Heart left ventricle (tissue), 13 donors: ENCODE results near the gene MINDY3.

Source experiments
- POLR2A ChIP-seq, 2 donors: fragments of 450-650 bp; IDR thresholded peaks; one replicate each; pipeline ENCODE4 v1.6.1; 2017; ENCODE audit warnings: antibody characterized with exemption in 2 of 2, mild to moderate bottlenecking in 2 of 2, moderate library complexity in 2 of 2
- TF ChIP-seq, protein P1 (sequence below), 12 donors: fragments of 200-600 bp; sonication (generic) in 4 of 12; IDR thresholded peaks; one replicate each; pipeline versions ENCODE4 v1.5.0 to v1.8.0; 2018 to 2022; ENCODE audit warnings: antibody characterized with exemption in 12 of 12, mild to moderate bottlenecking in 5 of 12
- donor health status: ischemic (EF 13 %, LVEDD 7.1; RV severe dilation, severe dysfunction).
- donor health status: DM: no; HTN: yes; CAD: no.
- donor health status: DM: no; HTN: no; CAD: no.
- donor health status: ischemic (EF 25% LVEDD 6.9; RV normal size, moderate dysfunction).
- donor health status: ischemic (EF 25% LVEDD 5.7; RV mildly dilated, moderate dysfunction).
- donor health status: ischemic (EF 35%, LVEDD 5.7; RV mildly dilated, moderate dysfunction).
- donor health status: nonischemic (EF 11% LVEDD 7.7; RV severe dilation, severe dysfunction).
- donor health status: DM: yes; HTN: yes; CAD: no.
- donor health status: PGD.
- donor health status: ischemic (EF 29% LVEDD 5.4; RV normal size, mild dysfunction).
- donor health status: nonischemic (EF 23%, LVEDD 6.1; RV moderate dilation, normal function).

DNA sequence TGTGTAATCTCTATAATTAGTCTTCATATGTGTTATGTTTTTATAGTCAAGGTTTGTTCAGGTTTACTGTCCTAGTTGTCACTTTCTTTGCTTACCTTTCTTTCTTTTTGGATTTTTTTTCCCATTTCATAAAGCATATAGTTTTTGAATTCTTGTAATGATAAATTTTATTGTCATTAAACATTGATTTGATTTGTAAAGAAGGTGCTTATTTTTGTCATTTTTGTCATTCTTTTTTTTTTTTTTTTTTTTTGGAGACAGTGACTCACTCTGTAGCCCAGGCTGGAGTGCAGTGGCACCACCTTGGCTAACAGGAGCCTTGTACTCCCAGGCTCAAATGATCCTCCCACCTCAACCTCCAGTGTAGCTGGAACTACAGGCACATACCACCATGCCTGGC lies 9.6 kb upstream of the MINDY3 start:
- TF ChIP-seq, protein P1, sequence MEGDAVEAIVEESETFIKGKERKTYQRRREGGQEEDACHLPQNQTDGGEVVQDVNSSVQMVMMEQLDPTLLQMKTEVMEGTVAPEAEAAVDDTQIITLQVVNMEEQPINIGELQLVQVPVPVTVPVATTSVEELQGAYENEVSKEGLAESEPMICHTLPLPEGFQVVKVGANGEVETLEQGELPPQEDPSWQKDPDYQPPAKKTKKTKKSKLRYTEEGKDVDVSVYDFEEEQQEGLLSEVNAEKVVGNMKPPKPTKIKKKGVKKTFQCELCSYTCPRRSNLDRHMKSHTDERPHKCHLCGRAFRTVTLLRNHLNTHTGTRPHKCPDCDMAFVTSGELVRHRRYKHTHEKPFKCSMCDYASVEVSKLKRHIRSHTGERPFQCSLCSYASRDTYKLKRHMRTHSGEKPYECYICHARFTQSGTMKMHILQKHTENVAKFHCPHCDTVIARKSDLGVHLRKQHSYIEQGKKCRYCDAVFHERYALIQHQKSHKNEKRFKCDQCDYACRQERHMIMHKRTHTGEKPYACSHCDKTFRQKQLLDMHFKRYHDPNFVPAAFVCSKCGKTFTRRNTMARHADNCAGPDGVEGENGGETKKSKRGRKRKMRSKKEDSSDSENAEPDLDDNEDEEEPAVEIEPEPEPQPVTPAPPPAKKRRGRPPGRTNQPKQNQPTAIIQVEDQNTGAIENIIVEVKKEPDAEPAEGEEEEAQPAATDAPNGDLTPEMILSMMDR (IDR thresholded peaks at IDR 0.05): no peak
- TF ChIP-seq POLR2A (IDR thresholded peaks at IDR 0.05): no peak
